ENCODE results near the gene EPB41L1. TPM values are rescaled to one million over a fixed set of nuclear protein-coding genes. Genes with fewer than 3 reads are reported as not detected.

EPB41L1 gene
- total RNA-seq, 1 experiment from 2014 or later, result 38.7 TPM

DNA sequence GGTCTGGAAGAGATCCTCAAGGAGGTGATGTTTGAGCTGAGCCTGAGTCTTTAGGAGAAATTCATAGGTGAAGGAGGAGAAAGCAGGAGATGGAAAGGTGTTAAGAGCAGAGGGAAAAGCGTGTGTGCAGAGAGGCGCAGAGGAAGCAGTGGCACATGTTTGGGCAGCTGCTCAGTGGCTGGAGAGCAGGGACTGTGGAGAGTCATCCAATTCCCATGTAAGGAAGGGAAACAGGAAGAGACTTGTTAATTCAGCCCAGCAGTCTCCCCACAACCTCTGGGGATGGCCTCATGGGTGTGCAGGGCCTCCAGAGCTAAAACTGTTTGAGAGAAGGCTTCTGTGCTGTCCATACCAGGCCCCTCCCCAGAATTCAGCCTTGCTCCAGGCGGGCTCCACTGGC is 98.0 kb downstream of the EPB41L1 start (continued):
- TF ChIP-seq RORB (CRISPR knock-in tag; IDR thresholded peaks at IDR 0.05), result no peak
- TF ChIP-seq ZNF232 (CRISPR knock-in tag; IDR thresholded peaks at IDR 0.05), result no peak
- TF ChIP-seq SP1 (CRISPR knock-in tag; conservative IDR thresholded peaks at IDR 0.05), result no peak

DNA sequence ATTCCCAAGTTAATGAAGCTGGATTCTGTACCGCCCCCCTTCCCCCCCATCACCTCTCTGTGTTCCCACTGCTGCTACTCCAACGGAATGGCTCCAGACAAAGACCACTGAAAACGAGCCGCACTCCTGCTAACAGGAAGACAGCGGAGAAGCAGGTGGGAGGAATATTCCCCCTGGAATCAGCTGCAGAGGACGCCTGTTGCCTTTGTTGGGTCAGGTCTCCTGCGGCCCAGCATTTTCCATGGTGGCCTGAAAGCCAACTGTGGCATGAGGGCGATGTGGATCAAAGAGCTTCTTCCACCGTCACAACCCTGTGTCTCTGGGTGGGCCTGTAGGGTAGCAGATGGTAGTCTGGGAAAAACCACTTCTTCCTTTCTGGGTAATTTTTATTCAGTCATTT is 98.5 kb downstream of the EPB41L1 start:
- no peaks in the 10 kb centered on the region for H3K27me3 Mint-ChIP-seq (ENCODE audit: low read depth)
- H3K36me3 Mint-ChIP-seq, result peaks cover 14% of the 10 kb centered on the region
- H3K4me1 Mint-ChIP-seq, result peaks cover 8% of the 10 kb centered on the region
- H3K27ac Mint-ChIP-seq, result peak overlapping the region; percentile 74; the same call in 1 of the 2 replicates
- ChIA-PET POLR2A (interaction anchor here (0.9 kb wide), 1 partner anchor 19 kb away, joined by 4 read pairs; no protein-coding TSS in a partner anchor), CTCF (interaction anchor here (0.5 to 2.1 kb wide), 4 partner anchors 50 to 186 kb away, joined by 4 to 8 read pairs (median 6); no protein-coding TSS in a partner anchor)
- no peak overlapping the region for H3K4me3 Mint-ChIP-seq
- DNase-seq (ENCODE audit: low spot score) (no peak), ATAC-seq (no peak)
- H3K9me3 Mint-ChIP-seq, result no peaks in the 10 kb centered on the region
- TF ChIP-seq NR1H2 (CRISPR knock-in tag; IDR thresholded peaks at IDR 0.05) (no peak), E2F4 (CRISPR knock-in tag; IDR thresholded peaks at IDR 0.05; ENCODE audit: borderline replicate concordance, low read depth) (no peak), IRF2 (CRISPR knock-in tag; IDR thresholded peaks at IDR 0.05; ENCODE audit: borderline replicate concordance, low read depth) (no peak), TEAD1 (CRISPR knock-in tag; IDR thresholded peaks at IDR 0.05) (no peak)

GRCh38 chr20:36254076-36254475 is 99.5 kb downstream of the EPB41L1 start:
- Mint-ChIP-seq H3K27me3 (ENCODE audit: low read depth) (no peaks in the 10 kb centered on the region), H3K4me3 (no peak overlapping the region), H3K4me1 (peaks cover 11% of the 10 kb centered on the region), H3K36me3 (peaks cover 7% of the 10 kb centered on the region; the same call in 1 of the 2 replicates), H3K9me3 (no peaks in the 10 kb centered on the region), H3K27ac (no peak overlapping the region)
- ChIA-PET CTCF (no interaction called here), POLR2A (no interaction called here)
- TF ChIP-seq FOXJ3 (CRISPR knock-in tag; IDR thresholded peaks at IDR 0.05; ENCODE audit: borderline replicate concordance) (no peak), ZNF219 (CRISPR knock-in tag; IDR thresholded peaks at IDR 0.05; ENCODE audit: borderline replicate concordance) (no peak), ZNF232 (CRISPR knock-in tag; IDR thresholded peaks at IDR 0.05) (no peak), TEAD1 (CRISPR knock-in tag; IDR thresholded peaks at IDR 0.05) (no peak), OVOL2 (CRISPR knock-in tag; IDR thresholded peaks at IDR 0.05; ENCODE audit: borderline replicate concordance) (no peak), ZNF138 (CRISPR knock-in tag; conservative IDR thresholded peaks at IDR 0.05) (no peak), MYBL2 (CRISPR knock-in tag; IDR thresholded peaks at IDR 0.05) (no peak), TEAD4 (CRISPR knock-in tag; IDR thresholded peaks at IDR 0.05) (no peak), USF2 (CRISPR knock-in tag; IDR thresholded peaks at IDR 0.05) (no peak), ZNF423 (CRISPR knock-in tag; IDR thresholded peaks at IDR 0.05) (no peak), KAT7 (CRISPR knock-in tag; IDR thresholded peaks at IDR 0.05; ENCODE audit: borderline replicate concordance) (no peak), ATF1 (CRISPR knock-in tag; IDR thresholded peaks at IDR 0.05) (no peak)
- TF ChIP-seq, protein P1, sequence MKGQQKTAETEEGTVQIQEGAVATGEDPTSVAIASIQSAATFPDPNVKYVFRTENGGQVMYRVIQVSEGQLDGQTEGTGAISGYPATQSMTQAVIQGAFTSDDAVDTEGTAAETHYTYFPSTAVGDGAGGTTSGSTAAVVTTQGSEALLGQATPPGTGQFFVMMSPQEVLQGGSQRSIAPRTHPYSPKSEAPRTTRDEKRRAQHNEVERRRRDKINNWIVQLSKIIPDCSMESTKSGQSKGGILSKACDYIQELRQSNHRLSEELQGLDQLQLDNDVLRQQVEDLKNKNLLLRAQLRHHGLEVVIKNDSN (CRISPR knock-in tag; IDR thresholded peaks at IDR 0.05), result no peak
- TF ChIP-seq, protein P2, sequence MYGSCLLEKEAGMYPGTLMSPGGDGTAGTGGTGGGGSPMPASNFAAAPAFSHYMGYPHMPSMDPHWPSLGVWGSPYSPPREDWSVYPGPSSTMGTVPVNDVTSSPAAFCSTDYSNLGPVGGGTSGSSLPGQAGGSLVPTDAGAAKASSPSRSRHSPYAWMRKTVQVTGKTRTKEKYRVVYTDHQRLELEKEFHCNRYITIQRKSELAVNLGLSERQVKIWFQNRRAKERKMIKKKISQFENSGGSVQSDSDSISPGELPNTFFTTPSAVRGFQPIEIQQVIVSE (CRISPR knock-in tag; IDR thresholded peaks at IDR 0.05; ENCODE audit: borderline replicate concordance), result no peak
- TF ChIP-seq, protein P3, sequence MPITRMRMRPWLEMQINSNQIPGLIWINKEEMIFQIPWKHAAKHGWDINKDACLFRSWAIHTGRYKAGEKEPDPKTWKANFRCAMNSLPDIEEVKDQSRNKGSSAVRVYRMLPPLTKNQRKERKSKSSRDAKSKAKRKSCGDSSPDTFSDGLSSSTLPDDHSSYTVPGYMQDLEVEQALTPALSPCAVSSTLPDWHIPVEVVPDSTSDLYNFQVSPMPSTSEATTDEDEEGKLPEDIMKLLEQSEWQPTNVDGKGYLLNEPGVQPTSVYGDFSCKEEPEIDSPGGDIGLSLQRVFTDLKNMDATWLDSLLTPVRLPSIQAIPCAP (CRISPR knock-in tag; IDR thresholded peaks at IDR 0.05), result no peak
- TF ChIP-seq, protein P4, sequence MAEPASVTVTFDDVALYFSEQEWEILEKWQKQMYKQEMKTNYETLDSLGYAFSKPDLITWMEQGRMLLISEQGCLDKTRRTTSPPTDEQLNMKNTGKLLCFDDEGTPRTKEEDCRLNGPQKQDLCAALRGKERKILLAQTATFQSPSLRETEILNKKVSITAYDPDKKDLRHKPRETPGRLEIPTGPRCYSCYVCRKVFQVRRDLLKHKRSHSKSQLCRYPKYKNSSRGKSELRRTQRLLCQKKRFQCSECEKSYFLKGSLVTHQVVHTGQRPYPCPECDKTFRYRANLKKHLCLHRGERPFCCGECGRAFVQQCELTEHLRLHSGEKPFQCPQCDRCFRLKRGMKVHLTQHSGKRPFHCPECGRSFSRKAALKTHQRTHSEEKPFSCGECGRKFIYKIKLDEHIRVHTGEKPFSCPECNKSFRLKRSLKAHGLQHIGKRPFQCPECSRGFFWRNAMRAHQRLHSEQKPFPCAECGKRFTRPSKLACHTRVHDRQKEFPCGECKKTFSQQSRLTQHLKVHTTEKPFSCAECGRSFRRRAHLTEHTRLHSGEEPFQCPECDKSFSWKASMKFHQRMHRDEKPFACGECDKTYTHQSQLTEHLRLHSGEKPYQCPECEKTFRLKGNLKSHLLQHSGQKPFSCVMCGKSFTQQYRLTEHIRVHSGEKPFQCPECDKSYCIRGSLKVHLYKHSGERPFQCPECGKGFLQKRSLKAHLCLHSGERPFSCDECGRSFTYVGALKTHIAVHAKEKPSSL (CRISPR knock-in tag; conservative IDR thresholded peaks at IDR 0.05), result no peak
- DNase-seq (ENCODE audit: low spot score) (no peak), ATAC-seq (no peak)
